BE2C (cell line): Measurements from ENCODE around the gene ZIM2.

ENCODE experiments used
- DNase-seq: peaks from one replicate; pipeline ENCODE4 v3.0.0-alpha.2; 2020
- H3K27me3 ChIP-seq: fragments of 250-450 bp; sonication (Bioruptor Pico); 2 replicates; pipeline ENCODE4 v1.5.1; 2020; ENCODE audit warnings: mild to moderate bottlenecking
- H3K36me3 ChIP-seq: fragments of 250-450 bp; sonication (Bioruptor Pico); 2 replicates; pipeline ENCODE4 v1.5.1; 2020; ENCODE audit warnings: mild to moderate bottlenecking
- H3K4me1 ChIP-seq: fragments of 250-450 bp; sonication (Bioruptor Pico); 2 replicates; pipeline ENCODE4 v1.5.1; 2020
- H3K4me3 ChIP-seq: 2 replicates; pipeline ENCODE4 v1.5.1; 2011; ENCODE audit warnings: low read depth, low read length
- H3K9me3 ChIP-seq: fragments of 250-450 bp; sonication (Bioruptor Pico); 2 replicates; pipeline ENCODE4 v1.5.1; 2020
- TF ChIP-seq, protein P1 (sequence below): IDR thresholded peaks from 2 replicates; pipeline ENCODE4 v1.5.1; 2012; ENCODE audit warnings: mild to moderate bottlenecking, low read depth, low read length

Gene ZIM2

DNA sequence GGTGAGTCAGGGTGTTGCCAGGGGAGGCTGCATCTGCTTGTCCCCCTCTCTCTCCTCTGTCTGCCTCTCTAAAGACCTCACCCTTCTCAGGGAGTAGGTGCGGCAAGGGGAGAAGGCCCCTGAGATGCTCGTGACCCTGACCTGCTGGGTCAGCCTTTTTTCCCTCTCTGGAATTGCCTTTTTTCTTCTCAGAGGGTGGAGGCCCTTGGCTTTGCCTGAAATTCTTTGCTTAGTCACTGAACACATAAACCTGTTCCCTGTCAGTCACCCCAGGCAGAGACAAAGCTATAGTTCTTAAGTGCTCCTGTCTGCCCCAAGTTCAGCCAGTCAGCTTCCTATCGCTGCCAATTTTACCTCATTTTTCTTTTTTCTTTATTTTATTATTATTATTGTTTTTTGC, 35.2 kb upstream of the ZIM2 start:
- Histone ChIP-seq H3K27me3 (no peaks in the 10 kb centered on the region), H3K9me3 (no peaks in the 10 kb centered on the region)
- TF ChIP-seq, protein P1, sequence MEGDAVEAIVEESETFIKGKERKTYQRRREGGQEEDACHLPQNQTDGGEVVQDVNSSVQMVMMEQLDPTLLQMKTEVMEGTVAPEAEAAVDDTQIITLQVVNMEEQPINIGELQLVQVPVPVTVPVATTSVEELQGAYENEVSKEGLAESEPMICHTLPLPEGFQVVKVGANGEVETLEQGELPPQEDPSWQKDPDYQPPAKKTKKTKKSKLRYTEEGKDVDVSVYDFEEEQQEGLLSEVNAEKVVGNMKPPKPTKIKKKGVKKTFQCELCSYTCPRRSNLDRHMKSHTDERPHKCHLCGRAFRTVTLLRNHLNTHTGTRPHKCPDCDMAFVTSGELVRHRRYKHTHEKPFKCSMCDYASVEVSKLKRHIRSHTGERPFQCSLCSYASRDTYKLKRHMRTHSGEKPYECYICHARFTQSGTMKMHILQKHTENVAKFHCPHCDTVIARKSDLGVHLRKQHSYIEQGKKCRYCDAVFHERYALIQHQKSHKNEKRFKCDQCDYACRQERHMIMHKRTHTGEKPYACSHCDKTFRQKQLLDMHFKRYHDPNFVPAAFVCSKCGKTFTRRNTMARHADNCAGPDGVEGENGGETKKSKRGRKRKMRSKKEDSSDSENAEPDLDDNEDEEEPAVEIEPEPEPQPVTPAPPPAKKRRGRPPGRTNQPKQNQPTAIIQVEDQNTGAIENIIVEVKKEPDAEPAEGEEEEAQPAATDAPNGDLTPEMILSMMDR: no peak

DNA sequence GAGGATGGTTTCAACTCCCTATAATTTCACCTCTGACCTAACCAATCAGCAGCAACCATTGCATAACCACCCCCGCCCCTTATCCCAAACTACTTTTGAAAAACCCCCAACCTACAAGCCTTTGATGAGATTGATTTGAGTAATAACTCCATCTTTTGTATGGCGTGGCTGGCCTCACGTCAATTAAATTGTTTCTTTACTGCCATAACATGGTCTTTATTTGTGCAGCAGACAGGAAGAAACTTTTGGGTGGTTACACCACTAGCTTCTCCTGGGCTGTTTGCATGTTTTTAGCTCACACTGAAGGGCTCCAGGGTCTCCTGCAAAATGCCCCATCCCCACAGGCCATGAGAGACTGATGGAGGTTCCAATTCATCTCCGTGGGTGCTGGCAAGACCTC, 34.0 kb upstream of the ZIM2 start:
- TF ChIP-seq, protein P1: no peak
- Histone ChIP-seq H3K4me1 (no peaks in the 10 kb centered on the region), H3K9me3 (no peaks in the 10 kb centered on the region), H3K4me3 (no peak overlapping the region), H3K27me3 (no peaks in the 10 kb centered on the region), H3K36me3 (no peaks in the 10 kb centered on the region)
- DNase-seq: no peak

More for the DNA sequence above, 35.2 kb upstream of the ZIM2 start:
- Histone ChIP-seq H3K4me1 (no peaks in the 10 kb centered on the region), H3K4me3 (no peak overlapping the region), H3K36me3 (no peaks in the 10 kb centered on the region)
- no peak for DNase-seq

DNA sequence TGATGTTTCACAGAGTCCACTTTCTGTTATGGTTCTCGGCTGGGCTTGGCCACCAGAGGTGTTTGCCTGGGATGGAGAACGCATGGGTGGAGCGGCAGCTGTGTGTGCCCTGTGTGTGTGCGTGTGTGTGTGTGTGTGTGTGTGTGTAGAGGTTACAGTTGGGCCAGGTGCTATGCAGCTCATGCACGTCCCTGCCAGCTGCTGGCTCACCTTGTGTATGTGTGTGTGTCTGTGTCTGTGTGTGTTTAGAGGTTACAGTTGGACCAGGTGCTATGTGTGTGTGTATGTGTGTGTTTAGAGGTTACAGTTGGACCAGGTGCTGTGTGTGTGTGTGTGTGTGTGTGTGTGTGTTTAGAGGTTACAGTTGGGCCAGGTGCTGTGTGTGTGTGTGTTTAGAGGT, 33.0 kb upstream of the ZIM2 start:
- TF ChIP-seq, protein P1: no peak
- H3K36me3 ChIP-seq: no peaks in the 10 kb centered on the region
- DNase-seq: no peak
- no peak overlapping the region for H3K4me3 ChIP-seq
- no peaks in the 10 kb centered on the region for H3K9me3 ChIP-seq
- H3K27me3 ChIP-seq: no peaks in the 10 kb centered on the region
- no peaks in the 10 kb centered on the region for H3K4me1 ChIP-seq

- TF ChIP-seq, protein P1: no peak
- Histone ChIP-seq H3K36me3 (no peaks in the 10 kb centered on the region), H3K27me3 (no peaks in the 10 kb centered on the region), H3K9me3 (no peaks in the 10 kb centered on the region), H3K4me3 (no peak overlapping the region), H3K4me1 (no peaks in the 10 kb centered on the region)
- no peak for DNase-seq
These were observed 29.4 kb upstream of the ZIM2 start for GRCh38 chr19:56869886-56870285.

GRCh38 chr19:56868446-56868845, 27.9 kb upstream of the ZIM2 start:
- DNase-seq: no peak
- Histone ChIP-seq H3K4me1 (no peaks in the 10 kb centered on the region), H3K36me3 (no peaks in the 10 kb centered on the region), H3K9me3 (no peaks in the 10 kb centered on the region), H3K4me3 (no peak overlapping the region), H3K27me3 (no peaks in the 10 kb centered on the region)
- TF ChIP-seq, protein P1: no peak

GRCh38 chr19:56866538-56866937, 26.0 kb upstream of the ZIM2 start:
- Histone ChIP-seq H3K9me3 (no peaks in the 10 kb centered on the region), H3K4me1 (no peaks in the 10 kb centered on the region), H3K4me3 (no peak overlapping the region), H3K36me3 (no peaks in the 10 kb centered on the region), H3K27me3 (no peaks in the 10 kb centered on the region)
- DNase-seq: no peak
- TF ChIP-seq, protein P1: no peak
